Esophagus muscularis mucosa (tissue), 4 donors: ENCODE results near the gene GALNTL6. TPM values are rescaled to one million over a fixed set of nuclear protein-coding genes. Genes with fewer than 3 reads are reported as not detected.

Experiments
- DNase-seq: peaks from one replicate; pipeline ENCODE4 v3.0.0-alpha.2; 2017; ENCODE audit errors: extremely low spot score
- H3K27ac ChIP-seq, 4 donors: fragments of 200-600 bp; sonication (generic); replicated peaks in 1 of 4; 1 replicate in 3 of 4; 2 replicates in 1 of 4; pipeline ENCODE4 v1.5.1; 2016 to 2019; ENCODE audit warnings: mild to moderate bottlenecking in 1 of 4
- H3K27me3 ChIP-seq, 4 donors: fragments of 200-600 bp; sonication (generic); one replicate each; pipeline versions ENCODE4 v1.5.1 to v1.6.0; 2016 to 2019
- H3K36me3 ChIP-seq, 4 donors: fragments of 200-600 bp; sonication (generic); one replicate each; pipeline ENCODE4 v1.5.1; 2016 to 2019
- H3K4me1 ChIP-seq, 4 donors: fragments of 200-600 bp; sonication (generic); one replicate each; pipeline ENCODE4 v1.5.1; 2016 to 2019
- H3K4me3 ChIP-seq, 4 donors: fragments of 200-600 bp; sonication (generic); 1 replicate in 2 of 4; 2 replicates in 2 of 4; pipeline ENCODE4 v1.5.1; 2016 to 2019; ENCODE audit warnings: mild to moderate bottlenecking in 4 of 4, moderate library complexity in 1 of 4
- H3K9me3 ChIP-seq, 4 donors: fragments of 200-600 bp; sonication (generic); 1 replicate in 3 of 4; 2 replicates in 1 of 4; pipeline ENCODE4 v1.5.1; 2016 to 2019
- EP300 ChIP-seq: sonication (generic); formaldehyde crosslinking; IDR thresholded peaks from one replicate; pipeline ENCODE4 v1.6.1; 2017; ENCODE audit warnings: antibody characterized with exemption
- POLR2A ChIP-seq: fragments of 450-650 bp; IDR thresholded peaks from one replicate; pipeline ENCODE4 v1.6.1; 2017; ENCODE audit warnings: antibody characterized with exemption, moderate library complexity, mild to moderate bottlenecking, low read depth
- POLR2AphosphoS5 ChIP-seq, 2 donors: sonication (generic); formaldehyde crosslinking; IDR thresholded peaks; one replicate each; pipeline ENCODE4 v1.6.1; 2017; ENCODE audit warnings: antibody characterized with exemption in 2 of 2
- WGBS: methylation state at CpG from one replicate; pipeline ENCODE4 v1.1.5; 2018; 5-methylcytosine and 5-hydroxymethylcytosine counted together
- intact Hi-C: fragments of 100-400 bp; cut with DNase I; formaldehyde crosslinking; loops from one replicate; pipeline ENCODE4 v1.15.1; 2023
- total RNA-seq, 4 donors: library from RNA; depleted of rRNA; stranded (reverse); fragments of >200 nt; gene quantifications; one replicate each; pipeline versions ENCODE4 v1.1.0 to v1.2.1, GENCODE V29; 2016
- TF ChIP-seq, protein P1 (sequence below), 3 experiments: fragments of 200-600 bp in 2 of 3; fragments of 450-650 bp in 1 of 3; sonication (generic) in 2 of 3; IDR thresholded peaks; one replicate each; pipeline ENCODE4 v1.5.1; 2017 to 2019; ENCODE audit warnings: antibody characterized with exemption in 3 of 3, mild to moderate bottlenecking in 2 of 3, moderate library complexity in 1 of 3

Gene GALNTL6
- total RNA-seq, 4 donors from 2014 or later: 0.33 to 0.42 TPM; not detected in 2

DNA sequence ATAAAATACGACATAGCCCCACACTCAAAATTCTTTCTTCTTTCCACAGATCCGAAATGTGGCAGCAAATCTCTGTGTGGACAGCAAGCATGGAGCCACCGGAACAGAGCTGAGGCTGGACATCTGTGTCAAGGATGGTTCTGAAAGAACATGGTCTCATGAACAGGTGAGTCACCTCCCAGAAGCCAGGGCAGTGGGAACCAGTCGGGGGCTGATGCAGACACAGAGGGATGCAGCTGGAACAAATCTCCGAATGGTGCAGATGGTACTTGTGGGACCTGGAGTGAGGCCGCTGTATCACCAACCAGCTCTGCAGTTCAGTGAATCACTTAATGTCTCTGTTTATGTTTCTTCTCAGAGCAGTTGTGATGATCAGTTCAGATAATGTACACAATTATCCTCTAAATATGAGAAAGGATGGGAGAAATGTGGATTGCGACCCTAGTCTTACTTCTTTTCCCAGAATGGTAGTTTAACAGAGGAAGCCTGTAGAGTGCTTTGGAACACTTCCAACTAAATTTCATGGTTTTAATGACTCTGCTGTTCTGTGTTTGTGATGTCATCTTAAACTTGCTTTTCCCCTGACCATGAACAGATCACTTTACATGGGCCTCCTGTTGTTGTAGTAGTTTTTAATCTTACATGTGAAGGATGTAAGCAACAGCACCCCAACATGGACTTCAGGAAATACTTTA, 1196.1 kb downstream of the GALNTL6 start:
- intact Hi-C loops: no loop called here

DNA sequence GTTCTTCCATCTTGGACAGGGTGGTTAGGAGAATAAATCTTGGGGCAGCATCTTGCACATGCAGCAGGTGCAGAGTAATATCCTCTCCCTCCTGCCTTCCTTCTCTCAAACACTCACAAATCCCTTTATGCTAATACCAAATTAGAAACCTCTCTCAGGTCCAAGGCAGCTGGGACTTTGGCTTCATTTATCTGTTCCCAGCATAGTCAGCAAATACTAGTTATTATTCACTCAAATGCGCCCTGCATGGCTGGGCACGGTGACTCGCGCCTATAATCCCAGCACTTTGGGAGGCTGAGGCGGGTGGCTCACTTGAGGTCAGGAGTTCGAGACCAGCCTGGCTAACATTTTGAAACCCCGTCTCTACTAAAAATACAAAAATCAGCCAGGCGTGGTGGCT, 1199.4 kb downstream of the GALNTL6 start:
- no peaks in the 10 kb centered on the region for H3K9me3 ChIP-seq
- no peaks in the 10 kb centered on the region for H3K36me3 ChIP-seq
- no peaks in the 10 kb centered on the region for H3K27me3 ChIP-seq
- intact Hi-C loops: loop anchor here (5.0 to 10.0 kb wide), 3 partner anchors 245 to 402 kb away; no protein-coding TSS in a partner anchor
- no peak overlapping the region for H3K27ac ChIP-seq
- no peak overlapping the region for H3K4me3 ChIP-seq
- no peak for TF ChIP-seq POLR2AphosphoS5 (IDR thresholded peaks at IDR 0.05)
- no peak for TF ChIP-seq EP300
- TF ChIP-seq, protein P1, sequence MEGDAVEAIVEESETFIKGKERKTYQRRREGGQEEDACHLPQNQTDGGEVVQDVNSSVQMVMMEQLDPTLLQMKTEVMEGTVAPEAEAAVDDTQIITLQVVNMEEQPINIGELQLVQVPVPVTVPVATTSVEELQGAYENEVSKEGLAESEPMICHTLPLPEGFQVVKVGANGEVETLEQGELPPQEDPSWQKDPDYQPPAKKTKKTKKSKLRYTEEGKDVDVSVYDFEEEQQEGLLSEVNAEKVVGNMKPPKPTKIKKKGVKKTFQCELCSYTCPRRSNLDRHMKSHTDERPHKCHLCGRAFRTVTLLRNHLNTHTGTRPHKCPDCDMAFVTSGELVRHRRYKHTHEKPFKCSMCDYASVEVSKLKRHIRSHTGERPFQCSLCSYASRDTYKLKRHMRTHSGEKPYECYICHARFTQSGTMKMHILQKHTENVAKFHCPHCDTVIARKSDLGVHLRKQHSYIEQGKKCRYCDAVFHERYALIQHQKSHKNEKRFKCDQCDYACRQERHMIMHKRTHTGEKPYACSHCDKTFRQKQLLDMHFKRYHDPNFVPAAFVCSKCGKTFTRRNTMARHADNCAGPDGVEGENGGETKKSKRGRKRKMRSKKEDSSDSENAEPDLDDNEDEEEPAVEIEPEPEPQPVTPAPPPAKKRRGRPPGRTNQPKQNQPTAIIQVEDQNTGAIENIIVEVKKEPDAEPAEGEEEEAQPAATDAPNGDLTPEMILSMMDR (IDR thresholded peaks at IDR 0.05): no peak
- TF ChIP-seq POLR2A: no peak
- 90% methylated on average over 8 of the region's 8 CpGs for WGBS
- DNase-seq: no peak
- H3K4me1 ChIP-seq: peaks cover 0 to 8% (median 0%) of the 10 kb centered on the region in 4 donors

More for the DNA sequence above, 1196.1 kb downstream of the GALNTL6 start:
- Histone ChIP-seq H3K36me3 (no peaks in the 10 kb centered on the region), H3K9me3 (no peaks in the 10 kb centered on the region), H3K27me3 (no peaks in the 10 kb centered on the region), H3K27ac (no peak overlapping the region), H3K4me3 (no peak overlapping the region), H3K4me1 (peaks cover 0 to 8% (median 0%) of the 10 kb centered on the region in 4 donors)
- no peak for DNase-seq
- WGBS: 89% methylated on average over 7 of the region's 7 CpGs
- no peak for TF ChIP-seq POLR2AphosphoS5 (IDR thresholded peaks at IDR 0.05)
- TF ChIP-seq POLR2A: no peak
- TF ChIP-seq, protein P1 (IDR thresholded peaks at IDR 0.05): no peak
- TF ChIP-seq EP300: no peak

DNA sequence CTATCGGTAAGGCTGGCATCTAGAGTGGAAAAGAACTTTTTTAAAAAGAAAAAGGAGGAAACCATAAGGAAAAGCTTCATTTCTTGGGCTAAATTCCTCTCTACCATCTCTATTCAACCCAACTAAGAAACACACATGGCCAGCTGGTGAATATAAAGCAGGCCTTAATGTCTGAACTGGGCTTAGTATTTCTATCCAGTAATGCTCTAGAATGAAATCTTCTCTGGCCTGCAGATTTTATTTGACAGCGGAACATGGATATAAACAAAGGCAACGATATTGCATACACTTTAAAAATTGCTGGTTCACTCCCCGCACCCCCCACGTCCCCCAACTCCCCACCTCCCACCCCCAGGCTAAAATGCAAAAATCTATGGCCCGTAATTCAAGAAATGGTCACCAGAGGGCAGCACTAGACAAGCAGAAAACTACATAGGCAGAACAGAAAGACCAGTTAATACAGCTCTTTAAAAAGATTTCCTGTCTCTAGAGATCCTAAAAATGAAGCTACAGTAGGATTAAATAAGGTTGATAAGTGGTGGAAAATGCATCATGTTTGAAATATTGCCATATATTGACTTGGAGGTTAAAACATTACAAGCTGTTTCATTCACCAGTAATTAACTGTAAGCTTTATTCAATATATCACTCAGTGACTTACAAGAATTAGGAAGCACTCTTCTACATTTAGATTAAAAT, 1200.2 kb downstream of the GALNTL6 start:
- WGBS: 18% methylated on average over 6 of the region's 6 CpGs

DNA sequence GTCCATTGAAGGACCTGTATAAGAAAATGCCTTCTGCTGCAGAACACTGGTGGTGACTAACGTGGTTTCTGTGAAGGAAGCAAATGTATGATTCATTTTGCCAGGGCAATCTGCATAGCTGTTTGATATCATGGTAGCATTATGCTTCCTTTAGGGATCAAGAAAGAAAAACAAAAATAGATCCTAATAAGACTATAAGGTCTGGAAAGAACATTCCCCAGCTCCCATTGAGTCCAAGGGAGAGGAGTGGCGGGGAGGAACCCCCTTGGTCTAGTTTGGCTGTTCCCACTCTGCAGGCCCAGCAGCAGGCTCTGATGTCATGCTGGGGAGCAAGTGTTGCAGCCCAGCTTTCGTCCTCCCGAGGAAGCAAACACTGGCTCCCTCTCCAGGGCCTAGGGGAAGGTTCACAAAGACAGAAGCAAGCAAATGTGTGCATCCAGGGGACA, 1200.9 kb downstream of the GALNTL6 start:
- Histone ChIP-seq H3K9me3 (no peaks in the 10 kb centered on the region), H3K36me3 (no peaks in the 10 kb centered on the region), H3K27me3 (no peaks in the 10 kb centered on the region), H3K4me1 (peaks cover 0 to 8% (median 0%) of the 10 kb centered on the region in 4 donors), H3K27ac (no peak overlapping the region), H3K4me3 (no peak overlapping the region)
- TF ChIP-seq POLR2AphosphoS5 (IDR thresholded peaks at IDR 0.05) (no peak), POLR2A (no peak), EP300 (no peak)
- TF ChIP-seq, protein P1 (IDR thresholded peaks at IDR 0.05): no peak
- DNase-seq: no peak
- WGBS: 50% methylated on average over 4 of the region's 4 CpGs
- intact Hi-C loops: loop anchor here (5.0 to 10.0 kb wide), 3 partner anchors 243 to 401 kb away; no protein-coding TSS in a partner anchor

More for the DNA sequence above, 1200.2 kb downstream of the GALNTL6 start:
- H3K4me3 ChIP-seq: no peak overlapping the region
- no peak for DNase-seq
- no peaks in the 10 kb centered on the region for H3K36me3 ChIP-seq
- H3K9me3 ChIP-seq: no peaks in the 10 kb centered on the region
- TF ChIP-seq, protein P1 (IDR thresholded peaks at IDR 0.05): peak; percentile 60 to 89 (median 86)
- TF ChIP-seq POLR2A: no peak
- intact Hi-C loops: loop anchor here (5.0 to 10.0 kb wide), 3 partner anchors 244 to 401 kb away; no protein-coding TSS in a partner anchor
- peaks cover 0 to 8% (median 0%) of the 10 kb centered on the region in 4 donors for H3K4me1 ChIP-seq
- no peaks in the 10 kb centered on the region for H3K27me3 ChIP-seq
- no peak overlapping the region for H3K27ac ChIP-seq
